Prostate gland (tissue), 2 donors: Measurements from ENCODE around the gene MTA3.

Experiments used
- POLR2A ChIP-seq: fragments of 450-650 bp; IDR thresholded peaks from one replicate; pipeline ENCODE4 v1.6.1; 2016; ENCODE audit warnings: antibody characterized with exemption, mild to moderate bottlenecking
- TF ChIP-seq, protein P1 (sequence below), 4 experiments: fragments of 200-600 bp in 2 of 4; fragments of 450-650 bp in 2 of 4; sonication (generic) in 2 of 4; IDR thresholded peaks; 1 replicate in 3 of 4; 2 replicates in 1 of 4; pipeline ENCODE4 v1.5.1; 2016 to 2019; ENCODE audit warnings: antibody characterized with exemption in 4 of 4, mild to moderate bottlenecking in 2 of 4, moderate library complexity in 2 of 4

GRCh38 chr2:42602218-42602875 is 33.9 kb downstream of the MTA3 start:
- no peak for TF ChIP-seq POLR2A
- TF ChIP-seq, protein P1, sequence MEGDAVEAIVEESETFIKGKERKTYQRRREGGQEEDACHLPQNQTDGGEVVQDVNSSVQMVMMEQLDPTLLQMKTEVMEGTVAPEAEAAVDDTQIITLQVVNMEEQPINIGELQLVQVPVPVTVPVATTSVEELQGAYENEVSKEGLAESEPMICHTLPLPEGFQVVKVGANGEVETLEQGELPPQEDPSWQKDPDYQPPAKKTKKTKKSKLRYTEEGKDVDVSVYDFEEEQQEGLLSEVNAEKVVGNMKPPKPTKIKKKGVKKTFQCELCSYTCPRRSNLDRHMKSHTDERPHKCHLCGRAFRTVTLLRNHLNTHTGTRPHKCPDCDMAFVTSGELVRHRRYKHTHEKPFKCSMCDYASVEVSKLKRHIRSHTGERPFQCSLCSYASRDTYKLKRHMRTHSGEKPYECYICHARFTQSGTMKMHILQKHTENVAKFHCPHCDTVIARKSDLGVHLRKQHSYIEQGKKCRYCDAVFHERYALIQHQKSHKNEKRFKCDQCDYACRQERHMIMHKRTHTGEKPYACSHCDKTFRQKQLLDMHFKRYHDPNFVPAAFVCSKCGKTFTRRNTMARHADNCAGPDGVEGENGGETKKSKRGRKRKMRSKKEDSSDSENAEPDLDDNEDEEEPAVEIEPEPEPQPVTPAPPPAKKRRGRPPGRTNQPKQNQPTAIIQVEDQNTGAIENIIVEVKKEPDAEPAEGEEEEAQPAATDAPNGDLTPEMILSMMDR (IDR thresholded peaks at IDR 0.05): no peak
